Measurements from ENCODE around the gene RNF144B.
"Not testable (repeated sequence)": the region's sequence is repeated elsewhere in the genome, so short reads cannot be mapped to it uniquely, and the experiment has no call there.

Gene RNF144B

GRCh38 chr6:18368277-18369105 is 18.7 kb upstream of the RNF144B start:
- FAIRE-seq, result no peak
- no peak for DNase-seq (ENCODE audit: extremely low spot score, insufficient read length, low read depth)

- DNase-seq (ENCODE audit: extremely low spot score, insufficient read length, low read depth) (no peak), FAIRE-seq (no peak)
These were observed 16.1 kb upstream of the RNF144B start for GRCh38 chr6:18371010-18371409.

- no peak for FAIRE-seq
- DNase-seq (ENCODE audit: extremely low spot score, insufficient read length, low read depth), result no peak
These were observed 15.5 kb upstream of the RNF144B start for GRCh38 chr6:18371656-18372055.

- FAIRE-seq, result no peak
- DNase-seq (ENCODE audit: extremely low spot score, insufficient read length, low read depth), result no peak
These were observed 6.9 kb upstream of the RNF144B start for GRCh38 chr6:18380158-18380836.

- FAIRE-seq (no peak), DNase-seq (ENCODE audit: extremely low spot score, insufficient read length, low read depth) (no peak)
These were observed 6.3 kb upstream of the RNF144B start for GRCh38 chr6:18380851-18381250.

- DNase-seq (ENCODE audit: extremely low spot score, insufficient read length, low read depth), result no peak
- FAIRE-seq, result no peak
These were observed 3.7 kb upstream of the RNF144B start for GRCh38 chr6:18383441-18383840.

GRCh38 chr6:18384621-18385020 is 2.5 kb upstream of the RNF144B start:
- DNase-seq (ENCODE audit: extremely low spot score, insufficient read length, low read depth) (no peak), FAIRE-seq (no peak)

GRCh38 chr6:18386298-18386976 is 713 bp upstream of the RNF144B start:
- DNase-seq (ENCODE audit: extremely low spot score, insufficient read length, low read depth) (no peak), FAIRE-seq (no peak)

- DNase-seq (ENCODE audit: extremely low spot score, insufficient read length, low read depth), result no peak
- FAIRE-seq, result no peak
These were observed 1.1 kb downstream of the RNF144B start for GRCh38 chr6:18388271-18388670.

- DNase-seq (ENCODE audit: extremely low spot score, insufficient read length, low read depth), result no peak
These were observed 1.8 kb downstream of the RNF144B start for GRCh38 chr6:18388942-18389341.

GRCh38 chr6:18389479-18389878 is 2.3 kb downstream of the RNF144B start:
- FAIRE-seq (no peak), DNase-seq (ENCODE audit: extremely low spot score, insufficient read length, low read depth) (no peak)

More at GRCh38 chr6:18388942-18389341, 1.8 kb downstream of the RNF144B start:
- FAIRE-seq, result no peak

- no peak for DNase-seq (ENCODE audit: extremely low spot score, insufficient read length, low read depth)
- no peak for FAIRE-seq
These were observed 3.3 kb downstream of the RNF144B start for GRCh38 chr6:18390476-18390875.

- no peak for FAIRE-seq
These were observed 3.9 kb downstream of the RNF144B start for GRCh38 chr6:18391023-18391422.

GRCh38 chr6:18392346-18392877 is 5.3 kb downstream of the RNF144B start:
- no peak for DNase-seq (ENCODE audit: extremely low spot score, insufficient read length, low read depth)
- FAIRE-seq, result no peak

More at GRCh38 chr6:18391023-18391422, 3.9 kb downstream of the RNF144B start:
- no peak for DNase-seq (ENCODE audit: extremely low spot score, insufficient read length, low read depth)

- FAIRE-seq (no peak), DNase-seq (ENCODE audit: extremely low spot score, insufficient read length, low read depth) (no peak)
These were observed 6.5 kb downstream of the RNF144B start for GRCh38 chr6:18393698-18394097.

- FAIRE-seq, result no peak
These were observed 8.2 kb downstream of the RNF144B start for GRCh38 chr6:18395177-18395855.

GRCh38 chr6:18395856-18396197 is 8.7 kb downstream of the RNF144B start:
- no peak for FAIRE-seq
- no peak for DNase-seq (ENCODE audit: extremely low spot score, insufficient read length, low read depth)

More at GRCh38 chr6:18395177-18395855, 8.2 kb downstream of the RNF144B start:
- DNase-seq (ENCODE audit: extremely low spot score, insufficient read length, low read depth), result no peak

- no peak for FAIRE-seq
- no peak for DNase-seq (ENCODE audit: extremely low spot score, insufficient read length, low read depth)
These were observed 10.6 kb downstream of the RNF144B start for GRCh38 chr6:18397701-18398100.

- DNase-seq (ENCODE audit: extremely low spot score, insufficient read length, low read depth); FAIRE-seq: not testable (repeated sequence)
These were observed 11.1 kb downstream of the RNF144B start for GRCh38 chr6:18398225-18398624.

- DNase-seq (ENCODE audit: extremely low spot score, insufficient read length, low read depth) (no peak), FAIRE-seq (peak; percentile 74)
These were observed 13.8 kb downstream of the RNF144B start for GRCh38 chr6:18400831-18401446.

Data from GM18507 (cell line).